Osteoblast (primary cell): ENCODE data around the gene FGFRL1. TPM values are rescaled to one million over a fixed set of nuclear protein-coding genes. Genes with fewer than 3 reads are reported as not detected.

ENCODE experiments used
- DNase-seq: peaks from one replicate; pipeline ENCODE4 v3.0.0; 2011; ENCODE audit warnings: low spot score, mixed read lengths; ENCODE audit not compliant: insufficient read length; ENCODE audit errors: missing footprints
- H2AFZ ChIP-seq: 2 replicates; pipeline ENCODE4 v1.6.0; 2011; ENCODE audit warnings: mild to moderate bottlenecking, low read length
- H3K27ac ChIP-seq: 2 replicates; pipeline ENCODE4 v1.5.1; 2011; ENCODE audit warnings: mild to moderate bottlenecking, low read depth, low read length, moderate library complexity
- H3K27me3 ChIP-seq: 2 replicates; pipeline ENCODE4 v1.6.0; 2012; ENCODE audit warnings: mild to moderate bottlenecking, control low read depth, inconsistent platforms, low read length, moderate library complexity; ENCODE audit not compliant: insufficient read depth
- H3K36me3 ChIP-seq: 2 replicates; pipeline ENCODE4 v1.5.1; 2011; ENCODE audit warnings: mild to moderate bottlenecking, low read length, control low read depth, moderate library complexity; ENCODE audit not compliant: insufficient read depth
- H3K4me1 ChIP-seq: 2 replicates; pipeline ENCODE4 v1.5.1; 2011; ENCODE audit warnings: mild to moderate bottlenecking, low read length, control low read depth, moderate library complexity; ENCODE audit not compliant: insufficient read depth
- H3K4me2 ChIP-seq: 2 replicates; pipeline ENCODE4 v1.6.0; 2011; ENCODE audit warnings: mild to moderate bottlenecking, low read length; ENCODE audit not compliant: insufficient read depth
- H3K4me3 ChIP-seq: fragments of 200-600 bp; sonication (generic); 3 replicates; pipeline ENCODE4 v1.5.1; 2012; ENCODE audit warnings: mild to moderate bottlenecking, low read length, inconsistent platforms; ENCODE audit not compliant: insufficient read depth
- H3K79me2 ChIP-seq: 2 replicates; pipeline ENCODE4 v1.6.0; 2012; ENCODE audit warnings: mild to moderate bottlenecking, low read length, control low read depth, inconsistent platforms; ENCODE audit not compliant: insufficient read depth
- H3K9me3 ChIP-seq: 2 replicates; pipeline ENCODE4 v1.5.1; 2011; ENCODE audit warnings: low read depth, low read length, control low read depth
- H4K20me1 ChIP-seq: 2 replicates; pipeline ENCODE4 v1.6.0; 2012; ENCODE audit warnings: mild to moderate bottlenecking, low read length, control low read depth; ENCODE audit not compliant: insufficient read depth
- CTCF ChIP-seq: IDR thresholded peaks from 2 replicates; pipeline ENCODE4 v1.5.1; 2011; ENCODE audit warnings: mild to moderate bottlenecking, low read depth, low read length, moderate library complexity; ENCODE audit errors: extremely low read depth
- total RNA-seq: library from RNA; depleted of rRNA; stranded (reverse); fragments of >200 nt; gene quantifications from 2 replicates; pipeline ENCODE4 v1.2.3, GENCODE V29; 2012

Gene FGFRL1
- total RNA-seq, 1 donor, result 30.8 TPM

DNA sequence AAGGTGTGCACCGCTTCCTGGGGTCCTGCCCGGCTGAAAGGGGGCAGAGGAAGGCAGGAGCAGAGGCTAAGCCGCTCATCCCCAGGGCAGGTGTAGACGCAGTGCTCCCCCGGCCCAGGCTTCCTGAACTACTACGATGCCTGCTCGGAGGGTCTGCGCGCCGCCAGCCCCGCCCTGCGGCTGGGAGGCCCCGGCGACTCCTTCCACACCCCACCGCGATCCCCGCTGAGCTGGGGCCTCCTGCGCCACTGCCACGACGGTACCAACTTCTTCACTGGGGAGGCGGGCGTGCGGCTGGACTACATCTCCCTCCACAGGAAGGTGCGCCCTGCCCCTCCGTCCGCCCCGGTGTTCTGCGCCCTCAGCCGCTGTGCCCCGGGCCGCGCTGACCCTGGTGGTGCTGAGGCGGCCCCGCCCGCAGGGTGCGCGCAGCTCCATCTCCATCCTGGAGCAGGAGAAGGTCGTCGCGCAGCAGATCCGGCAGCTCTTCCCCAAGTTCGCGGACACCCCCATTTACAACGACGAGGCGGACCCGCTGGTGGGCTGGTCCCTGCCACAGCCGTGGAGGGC, 9.8 kb upstream of the FGFRL1 start:
- Histone ChIP-seq H3K9me3 (no peaks in the 10 kb centered on the region), H3K4me3 (no peak overlapping the region), H3K79me2 (no peaks in the 10 kb centered on the region), H3K27ac (no peak overlapping the region), H3K36me3 (no peaks in the 10 kb centered on the region), H4K20me1 (peaks cover 18% of the 10 kb centered on the region), H2AFZ (no peak overlapping the region), H3K4me2 (no peak overlapping the region), H3K27me3 (peaks cover 73% of the 10 kb centered on the region), H3K4me1 (no peaks in the 10 kb centered on the region)
- no peak for TF ChIP-seq CTCF
- no peak for DNase-seq

- DNase-seq, result no peak
- Histone ChIP-seq H3K27me3 (peaks cover 73% of the 10 kb centered on the region), H3K9me3 (peaks cover 2% of the 10 kb centered on the region), H3K36me3 (no peaks in the 10 kb centered on the region), H3K4me2 (no peak overlapping the region), H3K4me1 (no peaks in the 10 kb centered on the region), H4K20me1 (peaks cover 18% of the 10 kb centered on the region), H3K79me2 (no peaks in the 10 kb centered on the region), H2AFZ (no peak overlapping the region), H3K27ac (no peak overlapping the region), H3K4me3 (no peak overlapping the region)
- TF ChIP-seq CTCF, result no peak
Observed at GRCh38 chr4:1002131-1002630, 9.2 kb upstream of the FGFRL1 start.

DNA sequence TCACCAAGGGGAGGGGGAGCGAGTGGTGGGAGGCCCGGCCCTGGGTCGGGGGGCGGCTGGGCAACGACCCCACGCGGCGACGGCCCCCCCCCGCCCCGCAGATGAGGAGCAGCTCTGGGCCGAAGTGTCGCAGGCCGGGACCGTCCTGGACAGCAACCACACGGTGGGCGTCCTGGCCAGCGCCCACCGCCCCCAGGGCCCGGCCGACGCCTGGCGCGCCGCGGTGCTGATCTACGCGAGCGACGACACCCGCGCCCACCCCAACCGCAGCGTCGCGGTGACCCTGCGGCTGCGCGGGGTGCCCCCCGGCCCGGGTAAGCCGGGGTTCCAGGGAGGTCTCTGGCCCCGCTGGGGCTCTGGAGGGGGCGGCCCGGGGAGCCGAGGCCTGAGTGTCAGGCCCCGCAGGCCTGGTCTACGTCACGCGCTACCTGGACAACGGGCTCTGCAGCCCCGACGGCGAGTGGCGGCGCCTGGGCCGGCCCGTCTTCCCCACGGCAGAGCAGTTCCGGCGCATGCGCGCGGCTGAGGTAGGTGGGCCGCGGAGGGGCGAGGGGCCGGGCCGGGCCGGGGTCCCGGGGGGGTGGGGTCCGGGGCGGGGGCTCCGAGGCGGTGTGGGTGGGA, 8.7 kb upstream of the FGFRL1 start:
- H3K9me3 ChIP-seq, result peaks cover 2% of the 10 kb centered on the region
- no peak for DNase-seq
- no peak overlapping the region for H3K4me2 ChIP-seq
- no peak overlapping the region for H3K27ac ChIP-seq
- H3K36me3 ChIP-seq, result no peaks in the 10 kb centered on the region
- H2AFZ ChIP-seq, result no peak overlapping the region
- peaks cover 18% of the 10 kb centered on the region for H4K20me1 ChIP-seq
- no peaks in the 10 kb centered on the region for H3K79me2 ChIP-seq
- TF ChIP-seq CTCF, result no peak
- no peaks in the 10 kb centered on the region for H3K4me1 ChIP-seq
- peaks cover 74% of the 10 kb centered on the region for H3K27me3 ChIP-seq
- no peak overlapping the region for H3K4me3 ChIP-seq

GRCh38 chr4:1003271-1004070, 8.0 kb upstream of the FGFRL1 start:
- Histone ChIP-seq H3K27me3 (peaks cover 74% of the 10 kb centered on the region), H3K27ac (no peak overlapping the region), H2AFZ (no peak overlapping the region), H3K9me3 (peaks cover 2% of the 10 kb centered on the region), H3K79me2 (no peaks in the 10 kb centered on the region), H3K4me1 (no peaks in the 10 kb centered on the region), H3K4me3 (no peak overlapping the region), H3K4me2 (no peak overlapping the region), H4K20me1 (peaks cover 12% of the 10 kb centered on the region), H3K36me3 (no peaks in the 10 kb centered on the region)
- TF ChIP-seq CTCF, result no peak
- DNase-seq, result no peak
